Putamen (tissue), 1 donor: ENCODE data around the gene CLIP4.

ENCODE experiments used
- DNase-seq: peaks from one replicate; pipeline ENCODE4 v3.0.0-alpha.2; 2016; ENCODE audit warnings: low spot score

Gene CLIP4

GRCh38 chr2:29189052-29189451, 73.8 kb downstream of the CLIP4 start:
- DNase-seq: no peak

- no peak for DNase-seq
These were observed 76.6 kb downstream of the CLIP4 start for GRCh38 chr2:29191817-29192216.

- no peak for DNase-seq
These were observed 77.3 kb downstream of the CLIP4 start for GRCh38 chr2:29192526-29192925.

- DNase-seq: no peak
These were observed 77.9 kb downstream of the CLIP4 start for GRCh38 chr2:29193111-29193510.

GRCh38 chr2:29193681-29194080, 78.5 kb downstream of the CLIP4 start:
- no peak for DNase-seq

- no peak for DNase-seq
These were observed 80.6 kb downstream of the CLIP4 start for GRCh38 chr2:29195796-29196195.

GRCh38 chr2:29196792-29197788, 81.9 kb downstream of the CLIP4 start:
- DNase-seq: peak; percentile 57

- DNase-seq: no peak
These were observed 86.8 kb downstream of the CLIP4 start for GRCh38 chr2:29201979-29202378.

- DNase-seq: no peak
These were observed 87.7 kb downstream of the CLIP4 start for GRCh38 chr2:29202819-29203495.

GRCh38 chr2:29206941-29207340, 91.7 kb downstream of the CLIP4 start:
- no peak for DNase-seq

- DNase-seq: no peak
These were observed 92.3 kb downstream of the CLIP4 start for GRCh38 chr2:29207352-29208148.

- DNase-seq: no peak
These were observed 94.3 kb downstream of the CLIP4 start for GRCh38 chr2:29209551-29209950.

- DNase-seq: no peak
These were observed 96.8 kb downstream of the CLIP4 start for GRCh38 chr2:29212009-29212408.

GRCh38 chr2:29213888-29214291, 98.7 kb downstream of the CLIP4 start:
- no peak for DNase-seq

- no peak for DNase-seq
These were observed 99.9 kb downstream of the CLIP4 start for GRCh38 chr2:29215073-29215472.

- no peak for DNase-seq
These were observed 100.8 kb downstream of the CLIP4 start for GRCh38 chr2:29215739-29216608.

GRCh38 chr2:29216609-29216909, 101.3 kb downstream of the CLIP4 start:
- DNase-seq: no peak

- DNase-seq: no peak
These were observed 102.9 kb downstream of the CLIP4 start for GRCh38 chr2:29218071-29218470.

GRCh38 chr2:29218550-29219125, 103.4 kb downstream of the CLIP4 start:
- no peak for DNase-seq

GRCh38 chr2:29219374-29219773, 104.2 kb downstream of the CLIP4 start:
- no peak for DNase-seq
